Measurements from ENCODE around the gene SEMA4F. TPM values are rescaled to one million over a fixed set of nuclear protein-coding genes. Genes with fewer than 3 reads are reported as not detected.

The SEMA4F gene
- polyA plus RNA-seq, 1 donor, result 2.9 TPM

DNA sequence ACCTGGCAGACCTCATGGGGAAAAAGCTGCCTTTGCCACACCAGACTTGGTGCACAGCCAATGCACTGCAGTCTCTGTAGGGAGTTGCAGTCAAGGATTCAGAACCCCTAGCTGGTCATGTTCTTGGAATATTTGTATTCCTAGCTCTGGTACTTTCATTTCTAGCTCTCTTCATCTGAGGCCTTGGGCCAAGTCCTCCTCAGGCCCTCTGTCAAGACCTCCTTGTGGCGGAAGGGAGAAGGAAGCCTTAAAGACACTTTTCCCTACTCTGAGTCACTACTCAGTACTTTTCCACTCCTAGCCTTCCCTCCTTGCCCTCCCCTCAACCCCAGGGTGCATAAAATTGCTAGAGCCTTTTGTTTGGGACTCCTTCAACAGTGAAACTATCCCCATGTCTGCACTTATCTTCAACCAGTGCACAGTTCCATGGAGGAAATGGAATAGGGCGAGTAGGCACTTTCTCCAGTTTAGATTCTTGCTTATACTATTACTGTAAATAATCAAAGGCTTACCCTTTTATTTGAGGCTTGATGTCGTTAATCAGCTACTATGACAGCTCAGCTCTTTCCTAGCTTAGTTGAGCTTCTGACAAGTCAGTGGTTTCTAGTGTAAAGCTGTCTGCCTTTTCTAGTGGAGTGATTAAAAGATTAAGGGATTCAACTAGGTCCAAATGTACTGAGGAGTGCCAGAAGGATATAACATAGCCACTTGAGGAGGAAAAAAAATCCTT is 21.7 kb upstream of the SEMA4F start:
- no peaks in the 10 kb centered on the region for H3K4me1 ChIP-seq (ENCODE audit: control insufficient read depth, insufficient read depth, low read length)
- H3K27ac ChIP-seq (ENCODE audit: low read length), result no peak overlapping the region
- no peaks in the 10 kb centered on the region for H3K27me3 ChIP-seq (ENCODE audit: control insufficient read depth, insufficient read depth, low read length)
- H3K9me3 ChIP-seq (ENCODE audit: control insufficient read depth, low read depth, low read length), result no peaks in the 10 kb centered on the region
- H3K4me3 ChIP-seq (ENCODE audit: low read length), result no peak overlapping the region
- no peaks in the 10 kb centered on the region for H3K36me3 ChIP-seq (ENCODE audit: control insufficient read depth, insufficient read depth, low read length)
- no peak for DNase-seq
- no CpG with 5 or more reads among the region's 3 CpGs for WGBS (ENCODE audit: insufficient coverage, low lambda C conversion rate)

DNA sequence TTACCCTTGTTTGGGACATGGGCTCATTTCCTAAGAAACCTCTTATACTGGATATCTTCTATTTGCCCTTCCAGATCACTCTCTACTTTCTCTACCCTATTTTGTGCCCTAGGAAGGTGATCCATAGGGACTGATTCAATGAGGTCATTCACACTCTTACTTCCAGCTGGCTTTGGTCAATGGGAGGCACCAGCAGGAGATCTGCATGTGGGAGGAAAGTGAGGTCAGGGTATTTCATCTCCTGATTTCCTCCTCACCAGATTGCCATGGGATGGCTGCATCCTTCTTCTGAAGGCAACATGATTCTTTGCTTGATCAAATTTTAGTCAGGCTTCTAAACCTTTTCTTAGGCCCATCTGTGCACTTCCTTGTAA is 21.1 kb upstream of the SEMA4F start:
- H3K27ac ChIP-seq (ENCODE audit: low read length), result no peak overlapping the region
- H3K9me3 ChIP-seq (ENCODE audit: control insufficient read depth, low read depth, low read length), result no peaks in the 10 kb centered on the region
- H3K4me3 ChIP-seq (ENCODE audit: low read length), result no peak overlapping the region
- H3K27me3 ChIP-seq (ENCODE audit: control insufficient read depth, insufficient read depth, low read length), result no peaks in the 10 kb centered on the region
- H3K4me1 ChIP-seq (ENCODE audit: control insufficient read depth, insufficient read depth, low read length), result no peaks in the 10 kb centered on the region
- H3K36me3 ChIP-seq (ENCODE audit: control insufficient read depth, insufficient read depth, low read length), result no peaks in the 10 kb centered on the region
- no peak for DNase-seq

DNA sequence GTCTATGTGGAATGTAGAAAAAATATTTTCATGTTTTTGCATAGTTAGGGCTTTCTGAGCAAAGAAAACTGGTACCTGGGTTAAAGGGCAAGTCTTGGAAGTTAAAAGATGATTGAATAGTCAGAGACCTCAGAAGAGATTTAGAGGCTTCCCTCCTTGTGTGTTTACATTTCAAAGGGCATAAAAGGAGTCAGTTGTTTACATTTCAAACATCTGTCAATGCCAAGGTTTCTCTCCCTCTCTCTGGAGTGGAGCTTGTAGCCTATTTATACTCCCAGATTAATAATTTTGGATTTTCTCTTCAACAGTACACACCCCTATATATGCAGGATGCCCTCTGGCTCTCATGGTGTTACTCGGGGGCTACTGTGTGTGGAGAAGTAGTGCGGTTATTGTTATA is 14.5 kb upstream of the SEMA4F start:
- Histone ChIP-seq H3K9me3 (ENCODE audit: control insufficient read depth, low read depth, low read length) (no peaks in the 10 kb centered on the region), H3K36me3 (ENCODE audit: control insufficient read depth, insufficient read depth, low read length) (no peaks in the 10 kb centered on the region), H3K4me3 (ENCODE audit: low read length) (no peak overlapping the region), H3K4me1 (ENCODE audit: control insufficient read depth, insufficient read depth, low read length) (no peaks in the 10 kb centered on the region), H3K27ac (ENCODE audit: low read length) (no peak overlapping the region), H3K27me3 (ENCODE audit: control insufficient read depth, insufficient read depth, low read length) (no peaks in the 10 kb centered on the region)
- WGBS (ENCODE audit: insufficient coverage, low lambda C conversion rate), result no CpG with 5 or more reads among the region's 2 CpGs
- no peak for DNase-seq

DNA sequence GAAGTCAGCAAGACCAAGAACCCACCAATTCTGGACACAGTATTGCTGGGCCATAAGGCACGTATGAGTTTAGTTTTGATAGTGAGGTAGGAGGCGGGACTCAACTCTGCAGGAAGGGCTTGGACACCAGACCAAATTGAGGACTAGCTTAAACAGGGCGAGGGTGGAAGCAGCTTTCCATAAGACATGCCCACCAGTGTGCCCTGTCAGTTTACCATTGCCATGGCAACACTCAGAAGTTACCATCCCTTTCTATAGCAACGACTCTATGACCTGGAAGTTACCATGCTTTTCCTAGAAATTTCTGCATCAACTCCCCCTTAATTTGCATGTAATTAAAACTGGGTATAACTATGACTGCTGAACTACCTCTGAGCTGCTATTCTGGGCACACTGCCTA is 8.7 kb upstream of the SEMA4F start:
- Histone ChIP-seq H3K36me3 (ENCODE audit: control insufficient read depth, insufficient read depth, low read length) (no peaks in the 10 kb centered on the region), H3K9me3 (ENCODE audit: control insufficient read depth, low read depth, low read length) (peaks cover 11% of the 10 kb centered on the region), H3K27me3 (ENCODE audit: control insufficient read depth, insufficient read depth, low read length) (peaks cover 26% of the 10 kb centered on the region), H3K4me3 (ENCODE audit: low read length) (no peak overlapping the region), H3K4me1 (ENCODE audit: control insufficient read depth, insufficient read depth, low read length) (no peaks in the 10 kb centered on the region), H3K27ac (ENCODE audit: low read length) (no peak overlapping the region)
- WGBS (ENCODE audit: insufficient coverage, low lambda C conversion rate), result no CpG with 5 or more reads among the region's 4 CpGs
- DNase-seq, result no peak

DNA sequence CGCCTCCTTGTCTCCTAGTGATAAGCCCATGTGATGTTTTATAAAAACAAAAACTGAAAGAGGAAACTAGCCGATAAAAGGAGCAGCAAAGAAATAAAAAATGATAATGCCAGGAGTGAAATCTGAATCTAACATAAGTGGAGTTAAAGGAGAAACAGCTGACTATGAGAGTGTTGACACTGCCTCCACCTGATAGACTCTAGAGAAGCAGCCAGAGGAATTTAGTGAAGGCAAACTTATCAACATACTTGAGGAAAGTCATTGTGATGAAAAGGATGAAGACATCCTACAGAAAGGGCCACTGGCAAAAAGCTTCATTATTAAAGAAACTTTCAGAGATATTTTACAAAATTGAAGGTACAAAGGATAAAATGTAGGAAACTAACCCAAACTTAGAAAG is 7.8 kb upstream of the SEMA4F start:
- H3K9me3 ChIP-seq (ENCODE audit: control insufficient read depth, low read depth, low read length), result peaks cover 11% of the 10 kb centered on the region
- H3K4me3 ChIP-seq (ENCODE audit: low read length), result no peak overlapping the region
- no peaks in the 10 kb centered on the region for H3K36me3 ChIP-seq (ENCODE audit: control insufficient read depth, insufficient read depth, low read length)
- H3K4me1 ChIP-seq (ENCODE audit: control insufficient read depth, insufficient read depth, low read length), result no peaks in the 10 kb centered on the region
- peaks cover 26% of the 10 kb centered on the region for H3K27me3 ChIP-seq (ENCODE audit: control insufficient read depth, insufficient read depth, low read length)
- DNase-seq, result no peak
- 75% methylated on average over 2 of the region's 2 CpGs for WGBS (ENCODE audit: insufficient coverage, low lambda C conversion rate)
- H3K27ac ChIP-seq (ENCODE audit: low read length), result no peak overlapping the region

DNA sequence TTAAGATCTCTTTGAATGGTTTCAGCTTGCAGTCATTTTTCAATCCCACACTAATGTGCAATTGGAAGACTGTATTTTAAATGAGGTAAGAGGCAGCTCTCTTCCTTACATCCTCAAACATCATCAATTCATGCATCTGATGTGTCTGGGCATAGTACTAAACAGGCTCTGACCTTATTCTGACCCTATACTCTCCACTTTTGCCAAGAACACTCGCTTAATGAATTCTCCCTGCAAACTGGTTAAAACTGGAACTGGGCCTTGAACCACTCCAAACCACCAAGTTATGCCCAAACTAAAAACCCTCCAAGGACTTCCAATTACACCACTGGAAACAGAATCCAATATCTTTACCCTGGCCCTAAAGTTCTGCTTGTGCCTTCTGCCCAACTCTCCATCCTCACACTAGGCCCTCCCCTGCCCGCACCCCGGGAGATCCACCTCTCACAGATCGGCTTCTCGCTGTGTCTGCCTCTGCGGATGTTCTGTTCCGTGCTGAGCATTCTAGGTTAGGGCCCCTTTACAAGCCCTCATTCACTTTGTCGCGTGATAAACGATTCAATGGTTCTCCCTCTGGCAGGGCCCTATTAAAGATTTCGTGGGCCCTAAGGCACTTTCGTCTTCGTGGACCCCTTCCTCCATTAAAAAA is 7.1 kb upstream of the SEMA4F start:
- H3K9me3 ChIP-seq (ENCODE audit: control insufficient read depth, low read depth, low read length), result peaks cover 11% of the 10 kb centered on the region
- no peaks in the 10 kb centered on the region for H3K4me1 ChIP-seq (ENCODE audit: control insufficient read depth, insufficient read depth, low read length)
- WGBS (ENCODE audit: insufficient coverage, low lambda C conversion rate), result 100% methylated on average over 7 of the region's 13 CpGs
- H3K27ac ChIP-seq (ENCODE audit: low read length), result no peak overlapping the region
- no peaks in the 10 kb centered on the region for H3K36me3 ChIP-seq (ENCODE audit: control insufficient read depth, insufficient read depth, low read length)
- DNase-seq, result no peak
- H3K27me3 ChIP-seq (ENCODE audit: control insufficient read depth, insufficient read depth, low read length), result peaks cover 26% of the 10 kb centered on the region
- no peak overlapping the region for H3K4me3 ChIP-seq (ENCODE audit: low read length)

DNA sequence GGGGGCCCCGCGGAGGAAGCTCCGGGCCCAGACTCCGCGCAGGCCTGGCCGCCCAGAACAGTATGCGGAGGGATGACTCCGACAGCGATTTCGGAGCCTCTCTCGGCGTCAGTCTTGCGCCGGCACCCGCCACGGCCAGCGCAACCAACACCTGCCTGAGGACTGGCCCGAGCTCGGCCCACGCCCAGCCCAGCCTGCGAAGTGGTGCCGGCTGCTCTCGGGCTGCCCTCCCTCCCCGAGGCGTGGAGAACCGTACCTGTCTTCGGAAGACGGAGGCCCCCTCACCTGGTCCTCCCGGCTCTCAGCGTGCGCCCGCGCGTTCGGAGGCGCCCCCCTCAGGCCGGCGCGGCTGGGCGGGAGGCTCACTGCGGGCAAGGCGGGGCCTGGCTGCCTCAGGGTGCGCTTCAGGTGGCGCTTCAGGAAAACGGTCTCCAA is 6.0 kb upstream of the SEMA4F start, which contains the start of gene M1AP:
Gene M1AP, minus strand, starts transcription at position 322 of the 435 bp plus-strand sequence. CDS start 8,055 bp downstream, outside the sequence.
- no peaks in the 10 kb centered on the region for H3K4me1 ChIP-seq (ENCODE audit: control insufficient read depth, insufficient read depth, low read length)
- DNase-seq, result no peak
- peaks cover 11% of the 10 kb centered on the region for H3K9me3 ChIP-seq (ENCODE audit: control insufficient read depth, low read depth, low read length)
- H3K4me3 ChIP-seq (ENCODE audit: low read length), result peak within 1 kb of the TSS; percentile 21
- peaks cover 26% of the 10 kb centered on the region for H3K27me3 ChIP-seq (ENCODE audit: control insufficient read depth, insufficient read depth, low read length)
- no peak within 1 kb of the TSS for H3K27ac ChIP-seq (ENCODE audit: low read length)
- WGBS (ENCODE audit: insufficient coverage, low lambda C conversion rate), result no CpG with 5 or more reads among the region's 45 CpGs
- no peaks in the 10 kb centered on the region for H3K36me3 ChIP-seq (ENCODE audit: control insufficient read depth, insufficient read depth, low read length)

DNA sequence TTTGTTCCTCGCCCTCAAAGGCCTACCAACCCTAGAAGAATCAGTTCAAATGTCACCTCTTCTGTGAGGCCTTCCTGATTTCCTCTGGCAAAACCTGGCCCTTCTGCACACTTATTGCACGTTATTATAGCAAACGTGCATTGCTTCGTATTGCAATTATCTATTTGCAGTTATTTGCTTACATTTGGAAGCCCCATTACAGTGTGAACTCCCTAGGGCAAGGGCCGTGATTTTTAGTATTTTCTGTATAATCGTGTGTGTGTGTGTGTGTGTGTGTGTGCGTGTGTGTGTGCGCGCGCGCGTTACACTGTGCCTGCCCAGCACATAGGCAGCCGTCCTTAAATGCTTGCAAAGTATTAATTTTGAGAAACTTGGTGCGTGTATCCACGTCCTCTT is 460 bp upstream of the SEMA4F start:
- Histone ChIP-seq H3K4me1 (ENCODE audit: control insufficient read depth, insufficient read depth, low read length) (peaks cover 6% of the 10 kb centered on the region), H3K27ac (ENCODE audit: low read length) (no peak overlapping the region), H3K36me3 (ENCODE audit: control insufficient read depth, insufficient read depth, low read length) (no peaks in the 10 kb centered on the region), H3K27me3 (ENCODE audit: control insufficient read depth, insufficient read depth, low read length) (peaks cover 35% of the 10 kb centered on the region), H3K9me3 (ENCODE audit: control insufficient read depth, low read depth, low read length) (no peaks in the 10 kb centered on the region), H3K4me3 (ENCODE audit: low read length) (peak overlapping the region; percentile 37)
- WGBS (ENCODE audit: insufficient coverage, low lambda C conversion rate), result no CpG with 5 or more reads among the region's 15 CpGs
- no peak for DNase-seq

DNA sequence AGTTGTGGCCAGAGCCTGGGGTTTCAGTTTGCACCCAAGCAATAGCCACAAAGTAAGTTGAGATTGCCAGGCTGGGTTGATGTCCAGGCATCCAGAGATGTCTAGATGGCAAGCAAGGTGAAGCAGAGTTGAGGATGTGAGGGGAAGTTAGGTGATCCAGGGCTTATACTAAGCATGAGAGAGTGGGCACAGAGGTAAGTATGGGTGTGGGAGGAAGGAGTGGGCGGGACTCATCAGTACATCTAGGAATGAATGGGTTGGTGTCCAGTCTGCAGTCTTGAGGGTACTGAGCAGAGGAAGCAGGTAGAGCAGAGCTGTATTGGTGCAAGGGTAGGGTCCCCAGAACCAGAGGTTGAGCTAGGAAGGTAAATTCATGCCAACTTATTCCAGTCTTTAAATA is 1.5 kb downstream of the SEMA4F start:
- no peak for DNase-seq
- Histone ChIP-seq H3K27ac (ENCODE audit: low read length) (no peak overlapping the region), H3K36me3 (ENCODE audit: control insufficient read depth, insufficient read depth, low read length) (no peaks in the 10 kb centered on the region), H3K27me3 (ENCODE audit: control insufficient read depth, insufficient read depth, low read length) (peaks cover 34% of the 10 kb centered on the region), H3K4me1 (ENCODE audit: control insufficient read depth, insufficient read depth, low read length) (peaks cover 6% of the 10 kb centered on the region), H3K9me3 (ENCODE audit: control insufficient read depth, low read depth, low read length) (no peaks in the 10 kb centered on the region), H3K4me3 (ENCODE audit: low read length) (no peak overlapping the region)
- no CpG with 5 or more reads among the region's 1 CpG for WGBS (ENCODE audit: insufficient coverage, low lambda C conversion rate)

DNA sequence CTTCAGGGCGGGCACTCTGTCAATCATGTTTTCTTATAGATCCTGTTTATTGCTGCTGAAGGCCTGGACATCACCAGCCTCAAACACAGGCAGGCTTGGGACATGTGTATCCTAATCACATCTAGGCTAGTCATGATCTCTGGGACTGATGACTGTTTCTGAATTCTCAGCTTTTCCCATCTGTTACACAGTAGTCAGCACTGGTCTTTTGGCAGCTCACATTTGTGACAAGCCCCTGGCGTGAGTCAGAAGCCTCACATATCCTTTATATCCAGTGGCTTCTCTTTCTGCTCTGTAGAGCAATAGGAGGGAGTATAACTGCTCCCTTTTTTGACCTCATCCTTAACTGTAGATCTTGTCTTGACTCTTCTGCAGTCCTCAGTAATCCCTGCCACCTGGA is 4.5 kb downstream of the SEMA4F start:
- Histone ChIP-seq H3K36me3 (ENCODE audit: control insufficient read depth, insufficient read depth, low read length) (no peaks in the 10 kb centered on the region), H3K9me3 (ENCODE audit: control insufficient read depth, low read depth, low read length) (no peaks in the 10 kb centered on the region), H3K27ac (ENCODE audit: low read length) (no peak overlapping the region), H3K27me3 (ENCODE audit: control insufficient read depth, insufficient read depth, low read length) (peaks cover 38% of the 10 kb centered on the region), H3K4me1 (ENCODE audit: control insufficient read depth, insufficient read depth, low read length) (peaks cover 6% of the 10 kb centered on the region), H3K4me3 (ENCODE audit: low read length) (no peak overlapping the region)
- DNase-seq, result no peak
- no CpG with 5 or more reads among the region's 2 CpGs for WGBS (ENCODE audit: insufficient coverage, low lambda C conversion rate)

DNA sequence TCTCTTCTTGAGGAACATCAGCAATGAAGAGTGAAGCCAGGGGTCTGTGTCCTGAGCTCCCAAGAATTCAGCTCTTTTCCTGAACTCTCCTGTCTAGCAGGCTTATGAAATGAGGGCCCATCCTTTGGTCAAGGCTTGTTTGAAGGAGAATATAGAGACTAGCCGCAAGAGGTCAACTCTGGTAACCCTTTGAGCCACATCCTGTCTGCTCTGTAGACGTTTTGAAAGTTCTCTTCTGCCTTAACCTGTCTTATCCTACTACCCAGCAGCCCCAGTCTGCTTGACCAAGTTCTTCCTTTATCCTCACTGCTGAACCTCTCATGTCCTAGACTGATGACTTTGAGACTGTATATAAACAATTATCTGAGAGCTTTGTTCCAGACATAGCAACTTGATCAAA is 5.4 kb downstream of the SEMA4F start:
- Histone ChIP-seq H3K4me1 (ENCODE audit: control insufficient read depth, insufficient read depth, low read length) (peaks cover 5% of the 10 kb centered on the region), H3K27ac (ENCODE audit: low read length) (no peak overlapping the region), H3K36me3 (ENCODE audit: control insufficient read depth, insufficient read depth, low read length) (no peaks in the 10 kb centered on the region), H3K9me3 (ENCODE audit: control insufficient read depth, low read depth, low read length) (no peaks in the 10 kb centered on the region), H3K27me3 (ENCODE audit: control insufficient read depth, insufficient read depth, low read length) (peaks cover 38% of the 10 kb centered on the region), H3K4me3 (ENCODE audit: low read length) (no peak overlapping the region)
- no peak for DNase-seq
- no CpG with 5 or more reads among the region's 2 CpGs for WGBS (ENCODE audit: insufficient coverage, low lambda C conversion rate)

Data from large intestine (tissue), 3 donors.